HepG2 (cell line): Measurements from ENCODE around the gene SLC6A9. TPM values are rescaled to one million over a fixed set of nuclear protein-coding genes. Genes with fewer than 3 reads are reported as not detected.

Source experiments
- ATF4 ChIP-seq, 2 experiments: fragments of 450-650 bp in 1 of 2; sonication (generic) in 1 of 2; formaldehyde crosslinking; IDR thresholded peaks; 2 replicates each; pipeline versions ENCODE4 v1.5.0 to v1.8.0; 2020 to 2022; ENCODE audit warnings: mild to moderate bottlenecking in 1 of 2, missing genetic modification reagents in 1 of 2
- ATF7-NPFF ChIP-seq: sonication (generic); formaldehyde crosslinking; IDR thresholded peaks from 2 replicates; pipeline ENCODE4 v1.8.1; 2023; ENCODE audit warnings: mild to moderate bottlenecking, low read depth, missing genetic modification reagents, moderate library complexity
- CAMTA2 ChIP-seq: sonication (generic); formaldehyde crosslinking; IDR thresholded peaks from 2 replicates; pipeline ENCODE4 v1.4.0; 2020; ENCODE audit warnings: mild to moderate bottlenecking, missing genetic modification reagents, borderline replicate concordance
- CEBPB ChIP-seq: IDR thresholded peaks from 2 replicates; pipeline ENCODE4 v1.6.1; 2011; ENCODE audit warnings: low read depth, low read length, improper control_type of control experiment, borderline replicate concordance
- CREM ChIP-seq, 2 experiments: sonication (generic) in 1 of 2; formaldehyde crosslinking in 1 of 2; IDR thresholded peaks; 2 replicates each; pipeline versions ENCODE4 v1.4.0 to v1.6.1; 2016 to 2020; ENCODE audit warnings: antibody characterized with exemption in 1 of 2, mild to moderate bottlenecking in 1 of 2, missing genetic modification reagents in 1 of 2
- HNF4A ChIP-seq: sonication (generic); formaldehyde crosslinking; IDR thresholded peaks from 2 replicates; pipeline ENCODE4 v1.4.0; 2020; ENCODE audit warnings: missing genetic modification reagents
- HNF4G ChIP-seq, 2 experiments: sonication (generic) in 1 of 2; formaldehyde crosslinking in 1 of 2; IDR thresholded peaks; 2 replicates each; pipeline versions ENCODE4 v1.4.0 to v1.6.1; 2011 to 2020; ENCODE audit warnings: borderline replicate concordance in 2 of 2, low read depth in 2 of 2, mild to moderate bottlenecking in 2 of 2, low read length in 1 of 2, missing genetic modification reagents in 1 of 2, moderate library complexity in 1 of 2
- ISL2 ChIP-seq: sonication (generic); formaldehyde crosslinking; IDR thresholded peaks from 2 replicates; pipeline ENCODE4 v1.5.0; 2020; ENCODE audit warnings: missing genetic modification reagents
- KAT7 ChIP-seq: IDR thresholded peaks from 2 replicates; pipeline ENCODE4 v1.6.1; 2018; ENCODE audit warnings: borderline replicate concordance, missing compliant biosample characterization
- KMT2B ChIP-seq: IDR thresholded peaks from 2 replicates; pipeline ENCODE4 v1.6.1; 2016; ENCODE audit warnings: missing genetic modification reagents, missing compliant biosample characterization
- MIER3 ChIP-seq: IDR thresholded peaks from 2 replicates; pipeline ENCODE4 v1.6.1; 2016; ENCODE audit warnings: missing compliant biosample characterization, borderline replicate concordance
- NCOA5 ChIP-seq: sonication (generic); formaldehyde crosslinking; IDR thresholded peaks from 2 replicates; pipeline ENCODE4 v1.4.0; 2020; ENCODE audit warnings: missing genetic modification reagents
- NR2F6 ChIP-seq, 2 experiments: IDR thresholded peaks; 2 replicates each; pipeline ENCODE4 v1.6.1; 2016; ENCODE audit warnings: antibody characterized with exemption in 1 of 2, mild to moderate bottlenecking in 1 of 2
- ONECUT2 ChIP-seq: sonication (generic); formaldehyde crosslinking; IDR thresholded peaks from 2 replicates; pipeline ENCODE4 v1.4.0; 2020; ENCODE audit warnings: missing genetic modification reagents
- PLSCR1 ChIP-seq: sonication (generic); formaldehyde crosslinking; IDR thresholded peaks from 2 replicates; pipeline ENCODE4 v1.5.0; 2020; ENCODE audit warnings: missing genetic modification reagents, mild to moderate bottlenecking, borderline replicate concordance
- PRDM4 ChIP-seq: sonication (generic); formaldehyde crosslinking; IDR thresholded peaks from 2 replicates; pipeline ENCODE4 v1.9.0; 2021; ENCODE audit warnings: missing genetic modification reagents, borderline replicate concordance
- SP140L ChIP-seq: sonication (generic); formaldehyde crosslinking; IDR thresholded peaks from 2 replicates; pipeline ENCODE4 v1.4.0; 2020; ENCODE audit warnings: missing genetic modification reagents, borderline replicate concordance
- SP4 ChIP-seq: sonication (generic); formaldehyde crosslinking; IDR thresholded peaks from 2 replicates; pipeline ENCODE4 v1.8.1; 2023; ENCODE audit warnings: mild to moderate bottlenecking, missing genetic modification reagents
- SSRP1 ChIP-seq: IDR thresholded peaks from 2 replicates; pipeline ENCODE4 v1.6.1; 2016; ENCODE audit warnings: control low read depth
- TCF12 ChIP-seq, 2 experiments: fragments of 450-650 bp in 1 of 2; sonication (generic) in 1 of 2; formaldehyde crosslinking in 1 of 2; IDR thresholded peaks; 2 replicates each; pipeline versions ENCODE4 v1.6.1 to v1.8.0; 2017 to 2022; ENCODE audit warnings: antibody characterized with exemption in 1 of 2, mild to moderate bottlenecking in 1 of 2, missing genetic modification reagents in 1 of 2, moderate library complexity in 1 of 2
- ZFX ChIP-seq: sonication (generic); formaldehyde crosslinking; IDR thresholded peaks from 2 replicates; pipeline ENCODE4 v1.4.0; 2020; ENCODE audit warnings: mild to moderate bottlenecking, low read depth, missing genetic modification reagents, moderate library complexity
- ZNF350 ChIP-seq: sonication (generic); formaldehyde crosslinking; IDR thresholded peaks from 2 replicates; pipeline ENCODE4 v1.4.0; 2020; ENCODE audit warnings: mild to moderate bottlenecking, low read depth, missing genetic modification reagents, borderline replicate concordance
- ZNF678 ChIP-seq: sonication (generic); formaldehyde crosslinking; IDR thresholded peaks from 2 replicates; pipeline ENCODE4 v1.4.0; 2020; ENCODE audit warnings: mild to moderate bottlenecking, missing genetic modification reagents
- ZNF724P ChIP-seq: sonication (generic); formaldehyde crosslinking; IDR thresholded peaks from 2 replicates; pipeline ENCODE4 v1.8.0; 2022; ENCODE audit warnings: missing genetic modification reagents, borderline replicate concordance
- ZNF792 ChIP-seq: IDR thresholded peaks from 2 replicates; pipeline ENCODE4 v1.6.1; 2016
- polyA plus RNA-seq, 8 experiments: library from polyadenylated mRNA; depleted of rRNA in 3 of 8; stranded (reverse) in 7 of 8; unstranded in 1 of 8; fragments of >200 nt; fragmentation: Illumina TruSeq in 4 of 8; extraction: Trizol in 4 of 8; gene quantifications; 2 replicates each; pipeline versions ENCODE4 v1.2.1 to v1.2.3, GENCODE V29; 2011 to 2016; ENCODE audit warnings: low read depth in 4 of 8, missing spikeins in 1 of 8, mixed read lengths in 1 of 8; ENCODE audit not compliant: insufficient read depth in 1 of 8
- total RNA-seq, 5 experiments: library from RNA; depleted of rRNA; stranded (reverse); fragments of >200 nt; fragmentation: Illumina TruSeq; extraction: Trizol; gene quantifications; 2 replicates each; pipeline ENCODE4 v1.2.3, GENCODE V29; 2016; ENCODE audit warnings: low read depth in 1 of 5
- TF ChIP-seq, protein P1 (sequence below): conservative IDR thresholded peaks from 2 replicates; pipeline ENCODE4 v1.6.1; 2018; ENCODE audit warnings: missing genetic modification reagents

The SLC6A9 gene
- total and polyA plus RNA-seq, 2 of the 13 experiments (the other 11 are each of a cell fraction or from before 2014, with no cell fraction given) = 8.5 to 9.9 TPM

- TF ChIP-seq, protein P1, sequence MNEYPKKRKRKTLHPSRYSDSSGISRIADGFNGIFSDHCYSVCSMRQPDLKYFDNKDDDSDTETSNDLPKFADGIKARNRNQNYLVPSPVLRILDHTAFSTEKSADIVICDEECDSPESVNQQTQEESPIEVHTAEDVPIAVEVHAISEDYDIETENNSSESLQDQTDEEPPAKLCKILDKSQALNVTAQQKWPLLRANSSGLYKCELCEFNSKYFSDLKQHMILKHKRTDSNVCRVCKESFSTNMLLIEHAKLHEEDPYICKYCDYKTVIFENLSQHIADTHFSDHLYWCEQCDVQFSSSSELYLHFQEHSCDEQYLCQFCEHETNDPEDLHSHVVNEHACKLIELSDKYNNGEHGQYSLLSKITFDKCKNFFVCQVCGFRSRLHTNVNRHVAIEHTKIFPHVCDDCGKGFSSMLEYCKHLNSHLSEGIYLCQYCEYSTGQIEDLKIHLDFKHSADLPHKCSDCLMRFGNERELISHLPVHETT (CRISPR knock-in tag) = 0 out of 2 replicates have a peak, but pooled peaks have one; percentile 11
- TF ChIP-seq KAT7 (CRISPR knock-in tag) (no peak), SSRP1 (CRISPR knock-in tag) (0 out of 2 replicates have a peak, but pooled peaks have one; percentile 12), PLSCR1 (no peak), ISL2 (no peak), HNF4A (CRISPR knock-in tag) (0 out of 2 replicates have a peak, but pooled peaks have one; percentile 14), HNF4G (IDR thresholded peaks at IDR 0.05; ENCODE audit: borderline replicate concordance, low read depth, low read length) (peak; percentile 15; the same call in 1 of the 2 replicates), HNF4G (CRISPR knock-in tag; IDR thresholded peaks at IDR 0.05; ENCODE audit: borderline replicate concordance, low read depth) (no peak), ZNF678 (CRISPR knock-in tag) (no peak), TCF12 (IDR thresholded peaks at IDR 0.05) (no peak), TCF12 (CRISPR knock-in tag; IDR thresholded peaks at IDR 0.05) (no peak), NR2F6 (IDR thresholded peaks at IDR 0.05) (no peak), NR2F6 (CRISPR knock-in tag; IDR thresholded peaks at IDR 0.05) (peak; percentile 39; the same call in 1 of the 2 replicates), ATF7-NPFF (CRISPR knock-in tag) (0 out of 2 replicates have a peak, but pooled peaks have one; percentile 36), SP140L (CRISPR knock-in tag) (0 out of 2 replicates have a peak, but pooled peaks have one; percentile 78), CEBPB (peak; percentile 92), PRDM4 (CRISPR knock-in tag) (no peak), ONECUT2 (CRISPR knock-in tag) (no peak), KMT2B (peak; percentile 24; the same call in 1 of the 2 replicates), ZNF724P (peak; percentile 17; the same call in 1 of the 2 replicates), ATF4 (CRISPR knock-in tag; IDR thresholded peaks at IDR 0.05) (peak in 1 of 2 experiments; percentile 71; a peak in 1 of 4 replicates), CREM (IDR thresholded peaks at IDR 0.05) (0 out of 2 replicates have a peak, but pooled peaks have one; percentile 3), CREM (CRISPR knock-in tag; IDR thresholded peaks at IDR 0.05) (no peak), NCOA5 (CRISPR knock-in tag) (no peak), ZNF792 (CRISPR knock-in tag) (no peak), ZNF350 (CRISPR knock-in tag) (no peak), MIER3 (CRISPR knock-in tag) (0 out of 2 replicates have a peak, but pooled peaks have one; percentile 17), SP4 (CRISPR knock-in tag) (no peak), CAMTA2 (no peak), ZFX (CRISPR knock-in tag) (peak; percentile 72)
Observed at GRCh38 chr1:43978264-43978550, 53.1 kb downstream of the SLC6A9 start (continued).
